HUDEP-2 (cell line): Measurements from ENCODE around the gene CTNS.
A peak's percentile ranks its signal among the peaks of the same experiment; 100 is the strongest.

Experiments
- DNase-seq, 76 experiments: peaks; one replicate each; lab custom pipeline; 2025; ENCODE audit not compliant: unreplicated experiment in 76 of 76; lab: John Stamatoyannopoulos, UW

The CTNS gene

GRCh38 chr17:3708366-3708765 is 71.8 kb downstream of the CTNS start:
- no peak for DNase-seq

- peak in 7 of 76 experiments; percentile 10 to 39 (median 17) for DNase-seq
These were observed 74.4 kb downstream of the CTNS start for GRCh38 chr17:3710951-3711383.
